ENCODE measurements around the gene TNS3.

TNS3 gene

DNA sequence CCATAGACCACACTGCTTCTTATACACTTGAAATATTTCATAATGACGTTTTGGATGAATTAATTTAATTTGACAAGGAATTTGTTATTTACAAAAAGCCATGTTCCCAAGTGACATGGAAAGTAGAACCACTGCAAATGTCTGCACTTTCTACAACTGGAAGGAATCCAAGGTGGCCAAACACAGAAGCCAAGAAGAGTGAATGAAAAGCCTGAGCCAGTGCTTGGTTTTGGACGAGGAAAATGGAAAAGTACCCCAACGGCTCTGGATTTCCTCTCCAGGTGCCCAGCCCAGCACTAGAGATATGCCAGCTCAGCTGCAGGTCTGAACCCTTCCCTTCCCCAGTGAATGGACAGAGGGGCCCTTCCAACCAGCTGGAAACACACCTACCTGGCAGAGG lies 279.4 kb downstream of the TNS3 start:
- in situ Hi-C loops (cut with MboI; ENCODE audit: low pct_unique_long_range_greater_than_20kb, low sequenced_read_pairs, unreplicated experiment): no loop called here
- DNase-seq (ENCODE audit: low spot score): no peak
- TF ChIP-seq, protein P1, sequence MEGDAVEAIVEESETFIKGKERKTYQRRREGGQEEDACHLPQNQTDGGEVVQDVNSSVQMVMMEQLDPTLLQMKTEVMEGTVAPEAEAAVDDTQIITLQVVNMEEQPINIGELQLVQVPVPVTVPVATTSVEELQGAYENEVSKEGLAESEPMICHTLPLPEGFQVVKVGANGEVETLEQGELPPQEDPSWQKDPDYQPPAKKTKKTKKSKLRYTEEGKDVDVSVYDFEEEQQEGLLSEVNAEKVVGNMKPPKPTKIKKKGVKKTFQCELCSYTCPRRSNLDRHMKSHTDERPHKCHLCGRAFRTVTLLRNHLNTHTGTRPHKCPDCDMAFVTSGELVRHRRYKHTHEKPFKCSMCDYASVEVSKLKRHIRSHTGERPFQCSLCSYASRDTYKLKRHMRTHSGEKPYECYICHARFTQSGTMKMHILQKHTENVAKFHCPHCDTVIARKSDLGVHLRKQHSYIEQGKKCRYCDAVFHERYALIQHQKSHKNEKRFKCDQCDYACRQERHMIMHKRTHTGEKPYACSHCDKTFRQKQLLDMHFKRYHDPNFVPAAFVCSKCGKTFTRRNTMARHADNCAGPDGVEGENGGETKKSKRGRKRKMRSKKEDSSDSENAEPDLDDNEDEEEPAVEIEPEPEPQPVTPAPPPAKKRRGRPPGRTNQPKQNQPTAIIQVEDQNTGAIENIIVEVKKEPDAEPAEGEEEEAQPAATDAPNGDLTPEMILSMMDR (IDR thresholded peaks at IDR 0.05; ENCODE audit: extremely low read depth, insufficient read depth, missing control alignments): no peak

GRCh38 chr7:47301657-47302295 lies 280.1 kb downstream of the TNS3 start:
- DNase-seq (ENCODE audit: low spot score): no peak
- in situ Hi-C loops (cut with MboI; ENCODE audit: low pct_unique_long_range_greater_than_20kb, low sequenced_read_pairs, unreplicated experiment): no loop called here
- TF ChIP-seq, protein P1 (IDR thresholded peaks at IDR 0.05; ENCODE audit: extremely low read depth, insufficient read depth, missing control alignments): no peak

GRCh38 chr7:47301105-47301477 lies 280.8 kb downstream of the TNS3 start:
- DNase-seq (ENCODE audit: low spot score): no peak
- in situ Hi-C loops (cut with MboI; ENCODE audit: low pct_unique_long_range_greater_than_20kb, low sequenced_read_pairs, unreplicated experiment): no loop called here

DNA sequence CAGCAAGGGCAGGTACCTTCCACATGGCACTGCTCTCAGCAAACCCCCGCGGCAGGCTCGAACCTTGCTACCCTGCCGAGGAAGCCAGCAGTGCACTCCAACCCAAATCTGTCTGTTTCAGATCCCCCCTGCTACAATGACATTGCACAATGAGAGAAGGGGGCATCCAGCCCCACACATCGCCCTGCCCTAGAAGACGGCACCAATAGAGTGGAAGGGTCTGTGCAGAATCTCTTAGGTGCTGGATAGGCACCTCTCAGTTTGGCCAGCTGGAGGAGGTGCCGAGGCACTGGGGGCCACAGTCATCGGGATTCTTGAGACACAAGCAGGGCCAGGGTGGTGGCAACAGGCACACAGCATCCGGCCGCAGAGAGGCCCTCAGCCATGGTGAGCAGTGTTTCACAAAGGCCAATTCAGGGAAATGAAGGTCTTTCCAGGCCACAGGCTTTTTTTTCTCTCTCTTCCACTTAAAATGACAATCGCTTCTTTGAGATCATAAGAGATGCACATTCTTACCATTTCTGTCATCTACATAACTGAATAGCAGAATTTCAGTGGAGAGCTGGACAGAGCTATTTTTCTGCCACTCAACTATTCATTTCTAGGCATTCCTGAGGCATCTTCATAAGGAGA lies 281.3 kb downstream of the TNS3 start:
- DNase-seq (ENCODE audit: low spot score): no peak
- TF ChIP-seq, protein P1 (IDR thresholded peaks at IDR 0.05; ENCODE audit: extremely low read depth, insufficient read depth, missing control alignments): no peak
- in situ Hi-C loops (cut with MboI; ENCODE audit: low pct_unique_long_range_greater_than_20kb, low sequenced_read_pairs, unreplicated experiment): no loop called here

More at GRCh38 chr7:47301105-47301477, 280.8 kb downstream of the TNS3 start:
- TF ChIP-seq, protein P1 (IDR thresholded peaks at IDR 0.05; ENCODE audit: extremely low read depth, insufficient read depth, missing control alignments): no peak

GRCh38 chr7:47299496-47299895 lies 282.4 kb downstream of the TNS3 start:
- TF ChIP-seq, protein P1 (IDR thresholded peaks at IDR 0.05; ENCODE audit: extremely low read depth, insufficient read depth, missing control alignments): no peak
- no peak for DNase-seq (ENCODE audit: low spot score)
- in situ Hi-C loops (cut with MboI; ENCODE audit: low pct_unique_long_range_greater_than_20kb, low sequenced_read_pairs, unreplicated experiment): no loop called here

GRCh38 chr7:47298636-47299035 lies 283.3 kb downstream of the TNS3 start:
- TF ChIP-seq, protein P1 (IDR thresholded peaks at IDR 0.05; ENCODE audit: extremely low read depth, insufficient read depth, missing control alignments): no peak
- DNase-seq (ENCODE audit: low spot score): no peak
- in situ Hi-C loops (cut with MboI; ENCODE audit: low pct_unique_long_range_greater_than_20kb, low sequenced_read_pairs, unreplicated experiment): no loop called here
